SK-N-SH (cell line): ENCODE measurements around the gene PAK1. TPM values are rescaled to one million over a fixed set of nuclear protein-coding genes. Genes with fewer than 3 reads are reported as not detected.

Experiments used
- CTCF ChIA-PET: fragments of 300-600, 350-600 bp; formaldehyde crosslinking; extraction: SDS; loops from one replicate; lab custom pipeline; 2021; lab: Yijun Ruan, JAX
- POLR2A ChIA-PET: fragments of 350-600 bp; sonication (Branson Sonifier 250); formaldehyde crosslinking; extraction: SDS; loops from one replicate; lab custom pipeline; 2020; ENCODE audit warnings: antibody characterized with exemption, inconsistent platforms; lab: Yijun Ruan, JAX
- DNase-seq: peaks from one replicate; pipeline ENCODE4 v3.0.0; 2012
- H2AFZ ChIP-seq: fragments of 200-600 bp; sonication (generic); 2 replicates; pipeline ENCODE4 v1.8.1; 2016; ENCODE audit warnings: antibody characterized with exemption, mild to moderate bottlenecking, low read depth
- H3F3A ChIP-seq: fragments of 200-600 bp; sonication (generic); replicated peaks from 2 replicates; pipeline ENCODE3; 2016; ENCODE audit warnings: antibody characterized with exemption, mild to moderate bottlenecking; ENCODE audit not compliant: insufficient read depth
- H3K27ac ChIP-seq, 2 experiments: fragments of 200-500 bp in 1 of 2; fragments of 200-600 bp in 1 of 2; sonication (Bioruptor generic) in 1 of 2; sonication (generic), shearing (Covaris generic) in 1 of 2; 2 replicates each; pipeline versions ENCODE4 v1.5.1 to v1.6.1; 2014 to 2016; ENCODE audit warnings: low read depth in 2 of 2, inconsistent platforms in 1 of 2, low read length in 1 of 2, mild to moderate bottlenecking in 1 of 2, mixed read lengths in 1 of 2
- H3K27me3 ChIP-seq: fragments of 200-600 bp; sonication (generic), shearing (Covaris generic); 2 replicates; pipeline ENCODE4 v1.6.1; 2016; ENCODE audit warnings: mixed run types; ENCODE audit not compliant: insufficient read depth
- H3K36me3 ChIP-seq, 2 experiments: fragments of 200-500 bp in 1 of 2; fragments of 200-600 bp in 1 of 2; sonication (Bioruptor generic) in 1 of 2; sonication (generic) in 1 of 2; replicated peaks in 1 of 2; 2 replicates each; pipeline versions ENCODE3 to v1.5.1; 2014 to 2016; ENCODE audit warnings: low read length in 1 of 2, mild to moderate bottlenecking in 1 of 2; ENCODE audit not compliant: insufficient read depth in 2 of 2, control insufficient read depth in 1 of 2
- H3K4me1 ChIP-seq, 2 experiments: fragments of 200-500 bp in 1 of 2; fragments of 200-600 bp in 1 of 2; sonication (Bioruptor generic) in 1 of 2; sonication (generic), shearing (Covaris generic) in 1 of 2; 2 replicates each; pipeline versions ENCODE4 v1.5.1 to v1.6.1; 2014 to 2016; ENCODE audit warnings: low read depth in 1 of 2, low read length in 1 of 2, mixed run types in 1 of 2; ENCODE audit not compliant: insufficient read depth in 2 of 2, control insufficient read depth in 1 of 2
- H3K4me2 ChIP-seq: fragments of 200-600 bp; sonication (generic), shearing (Covaris generic); 2 replicates; pipeline ENCODE4 v1.6.1; 2017; ENCODE audit warnings: mixed run types
- H3K4me3 ChIP-seq, 2 experiments: fragments of 200-500 bp in 1 of 2; fragments of 200-600 bp in 1 of 2; sonication (Bioruptor generic) in 1 of 2; sonication (generic), shearing (Covaris generic) in 1 of 2; 2 replicates each; pipeline versions ENCODE4 v1.5.1 to v1.8.1; 2014 to 2016; ENCODE audit warnings: low read depth in 2 of 2, inconsistent platforms in 1 of 2, low read length in 1 of 2, mild to moderate bottlenecking in 1 of 2, mixed read lengths in 1 of 2, moderate library complexity in 1 of 2
- H3K79me2 ChIP-seq: fragments of 200-600 bp; sonication (generic); 2 replicates; pipeline ENCODE4 v1.8.1; 2017; ENCODE audit warnings: mild to moderate bottlenecking; ENCODE audit not compliant: insufficient read depth
- H3K9ac ChIP-seq: fragments of 200-600 bp; sonication (generic); 2 replicates; pipeline ENCODE4 v1.6.1; 2017; ENCODE audit warnings: mixed run types
- H3K9me2 ChIP-seq: fragments of 200-600 bp; sonication (generic); 2 replicates; pipeline ENCODE4 v1.6.1; 2017; ENCODE audit warnings: mixed run types
- H3K9me3 ChIP-seq: fragments of 200-600 bp; sonication (generic); 2 replicates; pipeline ENCODE4 v1.6.1; 2017; ENCODE audit warnings: mixed run types, mild to moderate bottlenecking, moderate library complexity
- H4K20me1 ChIP-seq: fragments of 200-600 bp; sonication (generic); 2 replicates; pipeline ENCODE4 v1.6.1; 2017; ENCODE audit warnings: mild to moderate bottlenecking, mixed run types; ENCODE audit not compliant: insufficient read depth
- ELF1 ChIP-seq: IDR thresholded peaks from 2 replicates; pipeline ENCODE4 v1.4.0; 2012
- EP300 ChIP-seq, 2 experiments: IDR thresholded peaks; 2 replicates each; pipeline versions ENCODE4 v1.4.0 to v1.6.1; 2012; ENCODE audit warnings: borderline replicate concordance in 1 of 2, low read depth in 1 of 2, low read length in 1 of 2
- FOXJ3 ChIP-seq: sonication (generic); formaldehyde crosslinking; IDR thresholded peaks from 2 replicates; pipeline ENCODE4 v1.5.1; 2020; ENCODE audit warnings: mild to moderate bottlenecking, missing genetic modification reagents
- FOXM1 ChIP-seq: IDR thresholded peaks from 2 replicates; pipeline ENCODE4 v1.4.0; 2012; ENCODE audit warnings: low read depth, mild to moderate bottlenecking
- GABPA ChIP-seq: IDR thresholded peaks from 2 replicates; pipeline ENCODE4 v1.4.0; 2012; ENCODE audit warnings: low read depth, mild to moderate bottlenecking
- GATA2 ChIP-seq: sonication (generic); formaldehyde crosslinking; IDR thresholded peaks from 2 replicates; pipeline ENCODE4 v1.5.0; 2020; ENCODE audit warnings: mild to moderate bottlenecking, missing genetic modification reagents
- MXI1 ChIP-seq: IDR thresholded peaks from 2 replicates; pipeline ENCODE4 v1.6.1; 2012; ENCODE audit warnings: mild to moderate bottlenecking, low read depth, low read length, improper control_type of control experiment
- NFIC ChIP-seq: IDR thresholded peaks from 2 replicates; pipeline ENCODE4 v1.4.0; 2012; ENCODE audit warnings: borderline replicate concordance
- NRF1 ChIP-seq: IDR thresholded peaks from 2 replicates; pipeline ENCODE4 v1.6.1; 2012; ENCODE audit warnings: low read depth, mild to moderate bottlenecking, low read length
- RFX5 ChIP-seq: IDR thresholded peaks from 2 replicates; pipeline ENCODE4 v1.6.1; 2012; ENCODE audit warnings: mild to moderate bottlenecking, improper control_type of control experiment, low read length
- SIN3A ChIP-seq: IDR thresholded peaks from 2 replicates; pipeline ENCODE4 v1.6.1; 2012; ENCODE audit warnings: low read depth, mild to moderate bottlenecking, low read length, moderate library complexity, borderline replicate concordance
- SMC3 ChIP-seq: IDR thresholded peaks from 2 replicates; pipeline ENCODE4 v1.6.1; 2012; ENCODE audit warnings: low read depth, low read length, improper control_type of control experiment
- TAF1 ChIP-seq: IDR thresholded peaks from 2 replicates; pipeline ENCODE4 v1.6.1; 2012; ENCODE audit warnings: low read depth, mild to moderate bottlenecking, low read length, moderate library complexity, borderline replicate concordance
- TCF12 ChIP-seq: IDR thresholded peaks from 2 replicates; pipeline ENCODE4 v1.4.0; 2012
- TEAD4 ChIP-seq: IDR thresholded peaks from 2 replicates; pipeline ENCODE4 v1.4.0; 2012; ENCODE audit warnings: mild to moderate bottlenecking, borderline replicate concordance; ENCODE audit not compliant: insufficient read depth
- WGBS: methylation state at CpG from one replicate; pipeline ENCODE4 v1.1.6; 2017; ENCODE audit warnings: low lambda C conversion rate; 5-methylcytosine and 5-hydroxymethylcytosine counted together
- polyA plus RNA-seq, 3 experiments: library from polyadenylated mRNA; depleted of rRNA; stranded (reverse); fragments of >200 nt; gene quantifications; 2 replicates each; pipeline ENCODE4 v1.2.3, GENCODE V29; 2012
- TF ChIP-seq, protein P1 (sequence below): fragments of 200-600 bp; sonication (generic); IDR thresholded peaks from 2 replicates; pipeline ENCODE4 v1.6.1; 2017; ENCODE audit warnings: antibody characterized with exemption, mild to moderate bottlenecking, moderate library complexity
- TF ChIP-seq, protein P2 (sequence below): fragments of 150-350 bp; IDR thresholded peaks from 2 replicates; pipeline ENCODE4 v1.6.1; 2016; ENCODE audit warnings: mild to moderate bottlenecking, low read depth, low read length
- TF ChIP-seq, protein P3 (sequence below): IDR thresholded peaks from 2 replicates; pipeline ENCODE4 v1.4.0; 2012; ENCODE audit warnings: low read depth
- TF ChIP-seq, protein P4 (sequence below): IDR thresholded peaks from 2 replicates; pipeline ENCODE4 v1.4.0; 2012; ENCODE audit warnings: low read depth, borderline replicate concordance

PAK1 gene
- polyA plus RNA-seq, 1 of the 3 experiments (the other 2 are of a cell fraction) = 17.9 TPM

DNA sequence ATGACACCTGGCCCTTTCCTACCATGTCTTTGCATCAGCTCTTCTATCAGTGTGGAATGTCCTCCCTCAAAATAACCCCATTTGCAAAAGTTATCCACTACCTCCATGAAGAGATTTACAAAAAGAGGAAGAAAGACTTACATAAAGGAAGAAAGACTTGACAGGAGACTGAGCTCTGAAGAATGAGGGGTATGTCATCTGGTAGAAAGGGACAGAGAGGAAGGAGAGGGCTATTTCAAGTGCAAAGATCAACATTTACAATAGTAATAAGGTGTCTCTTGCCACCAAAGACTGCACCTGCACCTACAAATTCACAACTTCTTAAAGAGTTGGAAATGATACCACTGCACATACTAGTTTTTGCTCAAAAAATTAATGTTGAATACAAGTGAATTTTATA is 18.2 kb downstream of the PAK1 start:
- Histone ChIP-seq H3K4me3 (no peak overlapping the region), H3K4me2 (no peak overlapping the region), H3F3A (no peaks in the 10 kb centered on the region), H3K9ac (no peak overlapping the region)
- TF ChIP-seq, protein P1, sequence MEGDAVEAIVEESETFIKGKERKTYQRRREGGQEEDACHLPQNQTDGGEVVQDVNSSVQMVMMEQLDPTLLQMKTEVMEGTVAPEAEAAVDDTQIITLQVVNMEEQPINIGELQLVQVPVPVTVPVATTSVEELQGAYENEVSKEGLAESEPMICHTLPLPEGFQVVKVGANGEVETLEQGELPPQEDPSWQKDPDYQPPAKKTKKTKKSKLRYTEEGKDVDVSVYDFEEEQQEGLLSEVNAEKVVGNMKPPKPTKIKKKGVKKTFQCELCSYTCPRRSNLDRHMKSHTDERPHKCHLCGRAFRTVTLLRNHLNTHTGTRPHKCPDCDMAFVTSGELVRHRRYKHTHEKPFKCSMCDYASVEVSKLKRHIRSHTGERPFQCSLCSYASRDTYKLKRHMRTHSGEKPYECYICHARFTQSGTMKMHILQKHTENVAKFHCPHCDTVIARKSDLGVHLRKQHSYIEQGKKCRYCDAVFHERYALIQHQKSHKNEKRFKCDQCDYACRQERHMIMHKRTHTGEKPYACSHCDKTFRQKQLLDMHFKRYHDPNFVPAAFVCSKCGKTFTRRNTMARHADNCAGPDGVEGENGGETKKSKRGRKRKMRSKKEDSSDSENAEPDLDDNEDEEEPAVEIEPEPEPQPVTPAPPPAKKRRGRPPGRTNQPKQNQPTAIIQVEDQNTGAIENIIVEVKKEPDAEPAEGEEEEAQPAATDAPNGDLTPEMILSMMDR = no peak
- TF ChIP-seq FOXM1 = no peak
- no peak for TF ChIP-seq NRF1
- TF ChIP-seq GATA2 (CRISPR knock-in tag) = no peak
- TF ChIP-seq TAF1 = no peak
- TF ChIP-seq FOXJ3 (CRISPR knock-in tag) = no peak
- no peak for TF ChIP-seq ELF1
- TF ChIP-seq GABPA = no peak
- TF ChIP-seq, protein P2, sequence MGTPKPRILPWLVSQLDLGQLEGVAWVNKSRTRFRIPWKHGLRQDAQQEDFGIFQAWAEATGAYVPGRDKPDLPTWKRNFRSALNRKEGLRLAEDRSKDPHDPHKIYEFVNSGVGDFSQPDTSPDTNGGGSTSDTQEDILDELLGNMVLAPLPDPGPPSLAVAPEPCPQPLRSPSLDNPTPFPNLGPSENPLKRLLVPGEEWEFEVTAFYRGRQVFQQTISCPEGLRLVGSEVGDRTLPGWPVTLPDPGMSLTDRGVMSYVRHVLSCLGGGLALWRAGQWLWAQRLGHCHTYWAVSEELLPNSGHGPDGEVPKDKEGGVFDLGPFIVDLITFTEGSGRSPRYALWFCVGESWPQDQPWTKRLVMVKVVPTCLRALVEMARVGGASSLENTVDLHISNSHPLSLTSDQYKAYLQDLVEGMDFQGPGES = no peak
- no peak for TF ChIP-seq NFIC
- TF ChIP-seq, all 33 proteins: peak for 0
- DNase-seq = no peak
- H3K27me3 ChIP-seq = no peaks in the 10 kb centered on the region
- H3K36me3 ChIP-seq = no peaks in the 10 kb centered on the region
- ChIA-PET POLR2A (no interaction called here), CTCF (interaction anchor here (2.8 kb wide), 1 partner anchor 16 kb away, joined by 13 read pairs; no protein-coding TSS in a partner anchor)
- no peaks in the 10 kb centered on the region for H3K79me2 ChIP-seq
- no peaks in the 10 kb centered on the region for H4K20me1 ChIP-seq
- H2AFZ ChIP-seq = no peak overlapping the region
- H3K4me1 ChIP-seq = peaks cover 0 to 3% of the 10 kb centered on the region in 2 experiments; a peak in 2 of 4 replicates
- H3K9me3 ChIP-seq = no peaks in the 10 kb centered on the region
- H3K9me2 ChIP-seq = no peaks in the 10 kb centered on the region
- H3K27ac ChIP-seq = no peak overlapping the region

DNA sequence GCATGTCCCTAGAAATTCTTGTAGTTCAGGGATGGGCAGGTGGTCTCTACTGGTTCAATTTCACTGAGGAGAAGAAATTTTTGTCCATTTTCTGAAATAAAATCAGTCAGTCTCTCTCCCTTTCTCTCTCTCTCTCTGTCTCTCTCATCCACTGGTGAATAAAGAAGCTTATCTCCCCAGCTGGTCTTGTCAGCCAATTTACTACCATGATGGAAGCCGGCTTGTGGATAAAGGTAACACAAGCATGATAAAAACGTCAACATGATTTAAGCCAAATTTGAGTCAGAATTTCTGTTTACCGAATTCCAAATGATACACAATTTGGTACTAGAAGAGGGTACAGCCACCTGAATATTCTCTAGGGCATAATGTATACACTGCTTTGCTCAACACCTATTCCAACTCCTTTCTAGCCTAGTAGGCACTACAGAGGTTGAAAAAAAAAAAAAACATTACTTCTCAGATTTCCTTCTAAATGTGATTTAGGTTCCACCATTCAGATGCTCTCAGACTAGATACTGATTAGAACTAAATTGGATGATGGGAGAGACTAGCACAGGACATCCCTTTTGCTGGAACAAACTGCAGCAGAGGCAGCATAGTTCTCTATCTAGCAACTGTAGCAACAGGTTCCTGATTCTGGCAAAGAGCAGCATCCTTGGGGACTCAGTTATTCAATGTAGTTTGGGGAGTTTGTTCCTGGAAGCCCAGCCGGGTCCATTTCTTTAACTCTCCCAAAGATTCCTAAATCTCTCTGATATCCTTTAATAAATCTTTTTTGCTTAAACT is 18.8 kb downstream of the PAK1 start:
- H3F3A ChIP-seq = no peaks in the 10 kb centered on the region
- no peaks in the 10 kb centered on the region for H3K27me3 ChIP-seq
- H3K9me2 ChIP-seq = no peaks in the 10 kb centered on the region
- H4K20me1 ChIP-seq = no peaks in the 10 kb centered on the region
- no peak overlapping the region for H3K9ac ChIP-seq
- no peak overlapping the region for H2AFZ ChIP-seq
- whole genome bisulfite sequencing = 16% methylated on average over 4 of the region's 4 CpGs
- H3K4me2 ChIP-seq = no peak overlapping the region
- H3K9me3 ChIP-seq = no peaks in the 10 kb centered on the region
- 0 out of 4 replicates have a peak overlapping the region, but pooled peaks of 1 of the 2 experiments have one; percentile 2 for H3K27ac ChIP-seq
- H3K4me1 ChIP-seq = peaks cover 0 to 3% of the 10 kb centered on the region in 2 experiments; a peak in 2 of 4 replicates
- no peaks in the 10 kb centered on the region for H3K79me2 ChIP-seq
- no peaks in the 10 kb centered on the region for H3K36me3 ChIP-seq
- peak; percentile 60 for DNase-seq
- POLR2A ChIA-PET = no interaction called here
- CTCF ChIA-PET = interaction anchor here (0.6 to 1.3 kb wide), 4 partner anchors 16 to 328 kb away, joined by 3 to 5 read pairs (median 3); no protein-coding TSS in a partner anchor
- H3K4me3 ChIP-seq = no peak overlapping the region
- TF ChIP-seq, protein P2 = no peak
- no peak for TF ChIP-seq MXI1
- TF ChIP-seq NFIC = no peak
- peak in 1 of 2 experiments; percentile 42; a peak in 1 of 4 replicates for TF ChIP-seq EP300 (IDR thresholded peaks at IDR 0.05; ENCODE audit: borderline replicate concordance in 1 of 2, low read depth in 1 of 2, low read length in 1 of 2)
- TF ChIP-seq, protein P3, sequence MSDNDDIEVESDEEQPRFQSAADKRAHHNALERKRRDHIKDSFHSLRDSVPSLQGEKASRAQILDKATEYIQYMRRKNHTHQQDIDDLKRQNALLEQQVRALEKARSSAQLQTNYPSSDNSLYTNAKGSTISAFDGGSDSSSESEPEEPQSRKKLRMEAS = no peak
- TF ChIP-seq RFX5 = no peak
- TF ChIP-seq SIN3A = no peak
- 0 out of 2 replicates have a peak, but pooled peaks have one; percentile 17 for TF ChIP-seq TCF12
- TF ChIP-seq, protein P4, sequence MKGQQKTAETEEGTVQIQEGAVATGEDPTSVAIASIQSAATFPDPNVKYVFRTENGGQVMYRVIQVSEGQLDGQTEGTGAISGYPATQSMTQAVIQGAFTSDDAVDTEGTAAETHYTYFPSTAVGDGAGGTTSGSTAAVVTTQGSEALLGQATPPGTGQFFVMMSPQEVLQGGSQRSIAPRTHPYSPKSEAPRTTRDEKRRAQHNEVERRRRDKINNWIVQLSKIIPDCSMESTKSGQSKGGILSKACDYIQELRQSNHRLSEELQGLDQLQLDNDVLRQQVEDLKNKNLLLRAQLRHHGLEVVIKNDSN = no peak
- TF ChIP-seq FOXJ3 (CRISPR knock-in tag) = no peak
- no peak for TF ChIP-seq GABPA
- no peak for TF ChIP-seq TEAD4
- TF ChIP-seq GATA2 (CRISPR knock-in tag) = peak; percentile 89
- TF ChIP-seq SMC3 = no peak
- no peak for TF ChIP-seq TAF1
- TF ChIP-seq FOXM1 = no peak
